IMR-90 (cell line): ENCODE results near the gene DNM2. TPM values are rescaled to one million over a fixed set of nuclear protein-coding genes. Genes with fewer than 3 reads are reported as not detected.

Experiments used
- ATAC-seq: fragments of 200-7000 bp; cut with Tn5 transposase; 2 replicates; pipeline ENCODE4 v1.9.1; 2020; ENCODE audit warnings: low read depth, mild to moderate bottlenecking, moderate library complexity
- BruUV-seq: library from RNA; stranded (reverse); fragments of 400-500 nt; replicated peaks from 2 replicates; lab custom pipeline; 2021; lab: Mats Ljungman, UMichigan
- CTCF ChIA-PET: fragments of 300-600 bp; formaldehyde crosslinking; extraction: SDS; loops from one replicate; lab custom pipeline; 2021; ENCODE audit warnings: antibody characterized with exemption; lab: Yijun Ruan, JAX
- POLR2A ChIA-PET: fragments of 300-600 bp; sonication (Branson Sonifier 250); formaldehyde crosslinking; loops from one replicate; lab custom pipeline; 2022; ENCODE audit warnings: antibody characterized with exemption; ENCODE audit not compliant: unreplicated experiment; lab: Charles Lee
- DNase-seq: peaks from one replicate; pipeline ENCODE4 v3.0.0; 2013
- H2AFZ ChIP-seq: replicated peaks from 2 replicates; pipeline ENCODE3; 2013; ENCODE audit warnings: low read length, mild to moderate bottlenecking; ENCODE audit not compliant: poor library complexity
- H2AK5ac ChIP-seq: 2 replicates; pipeline ENCODE4 v1.6.1; 2013; ENCODE audit warnings: low read depth, low read length, inconsistent platforms
- H2AK9ac ChIP-seq: replicated peaks from 2 replicates; pipeline ENCODE3; 2013; ENCODE audit warnings: mild to moderate bottlenecking, low read depth, low read length, moderate library complexity; ENCODE audit not compliant: poor library complexity
- H2BK120ac ChIP-seq: 2 replicates; pipeline ENCODE4 v1.6.1; 2013; ENCODE audit warnings: low read depth, low read length, inconsistent platforms
- H2BK15ac ChIP-seq: 3 replicates; pipeline ENCODE4 v1.6.1; 2013; ENCODE audit warnings: low read depth, low read length, inconsistent platforms
- H2BK20ac ChIP-seq: 2 replicates; pipeline ENCODE4 v1.6.1; 2013; ENCODE audit warnings: low read depth, mild to moderate bottlenecking, inconsistent platforms, low read length, moderate library complexity
- H2BK5ac ChIP-seq: 2 replicates; pipeline ENCODE4 v1.6.1; 2013; ENCODE audit warnings: mild to moderate bottlenecking, low read depth, low read length, inconsistent platforms; ENCODE audit not compliant: poor library complexity, severe bottlenecking
- H3K14ac ChIP-seq: replicated peaks from 2 replicates; pipeline ENCODE4 v1.6.1; 2013; ENCODE audit warnings: low read depth, low read length, inconsistent platforms
- H3K18ac ChIP-seq: 2 replicates; pipeline ENCODE4 v1.6.1; 2013; ENCODE audit warnings: low read depth, low read length, control low read depth
- H3K23ac ChIP-seq: 2 replicates; pipeline ENCODE4 v1.6.1; 2013; ENCODE audit warnings: low read depth, low read length, inconsistent platforms
- H3K27ac ChIP-seq: 2 replicates; pipeline ENCODE4 v1.5.1; 2013; ENCODE audit warnings: mild to moderate bottlenecking, control low read depth, low read length; ENCODE audit not compliant: insufficient read depth
- H3K27me3 ChIP-seq: 2 replicates; pipeline ENCODE4 v1.6.1; 2013; ENCODE audit warnings: low read length; ENCODE audit not compliant: control insufficient read depth, insufficient read depth
- H3K36me3 ChIP-seq: 2 replicates; pipeline ENCODE4 v1.6.1; 2013; ENCODE audit warnings: low read length, mixed read lengths; ENCODE audit not compliant: control insufficient read depth, insufficient read depth
- H3K4ac ChIP-seq: 2 replicates; pipeline ENCODE4 v1.6.1; 2013; ENCODE audit warnings: low read depth, low read length, inconsistent platforms
- H3K4me1 ChIP-seq: 2 replicates; pipeline ENCODE4 v1.6.1; 2013; ENCODE audit warnings: low read length, mixed read lengths; ENCODE audit not compliant: control insufficient read depth, insufficient read depth
- H3K4me2 ChIP-seq: 2 replicates; pipeline ENCODE4 v1.6.1; 2013; ENCODE audit warnings: low read depth, mild to moderate bottlenecking, control low read depth, low read length, moderate library complexity
- H3K4me3 ChIP-seq: 2 replicates; pipeline ENCODE4 v1.5.1; 2013; ENCODE audit warnings: low read depth, mild to moderate bottlenecking, control low read depth, low read length, moderate library complexity; ENCODE audit not compliant: insufficient read depth
- H3K56ac ChIP-seq: 2 replicates; pipeline ENCODE4 v1.6.1; 2013; ENCODE audit warnings: low read length, inconsistent platforms; ENCODE audit not compliant: insufficient read depth; ENCODE audit errors: extremely low read depth
- H3K79me1 ChIP-seq, 2 experiments: 2 replicates each; pipeline ENCODE4 v1.6.1; 2013; ENCODE audit warnings: low read length in 2 of 2, inconsistent platforms in 1 of 2, low read depth in 1 of 2
- H3K9ac ChIP-seq: 2 replicates; pipeline ENCODE4 v1.6.1; 2013; ENCODE audit warnings: low read depth, low read length, control low read depth
- H3K9me1 ChIP-seq: 2 replicates; pipeline ENCODE4 v1.6.1; 2013; ENCODE audit warnings: low read length, inconsistent platforms; ENCODE audit not compliant: insufficient read depth
- H3K9me3 ChIP-seq: 2 replicates; pipeline ENCODE4 v1.6.1; 2013; ENCODE audit warnings: low read length; ENCODE audit not compliant: control insufficient read depth, insufficient read depth
- H4K20me1 ChIP-seq: 2 replicates; pipeline ENCODE4 v1.6.1; 2013; ENCODE audit warnings: low read length, inconsistent platforms; ENCODE audit not compliant: insufficient read depth
- H4K5ac ChIP-seq: 2 replicates; pipeline ENCODE4 v1.6.1; 2013; ENCODE audit warnings: mild to moderate bottlenecking, low read depth, low read length, control low read depth
- H4K8ac ChIP-seq, 2 experiments: 2 replicates each; pipeline ENCODE4 v1.6.1; 2013; ENCODE audit warnings: low read depth in 2 of 2, low read length in 2 of 2, control low read depth in 1 of 2, inconsistent platforms in 1 of 2
- H4K91ac ChIP-seq: 2 replicates; pipeline ENCODE4 v1.6.1; 2013; ENCODE audit warnings: low read depth, low read length, inconsistent platforms; ENCODE audit not compliant: insufficient read depth
- CEBPB ChIP-seq: IDR thresholded peaks from 2 replicates; pipeline ENCODE4 v1.6.1; 2012; ENCODE audit warnings: low read depth, low read length, improper control_type of control experiment
- CHD1 ChIP-seq: IDR thresholded peaks from 2 replicates; pipeline ENCODE4 v1.6.1; 2012; ENCODE audit warnings: low read depth, low read length, improper control_type of control experiment
- FOS ChIP-seq: fragments of 150-350 bp; IDR thresholded peaks from 2 replicates; pipeline ENCODE4 v1.6.1; 2016; ENCODE audit warnings: low read depth, low read length
- MAFK ChIP-seq: IDR thresholded peaks from 2 replicates; pipeline ENCODE4 v1.6.1; 2012; ENCODE audit warnings: low read depth, low read length, improper control_type of control experiment
- MAZ ChIP-seq: IDR thresholded peaks from 2 replicates; pipeline ENCODE4 v1.6.1; 2012; ENCODE audit warnings: low read depth, mild to moderate bottlenecking, low read length, improper control_type of control experiment, moderate library complexity, borderline replicate concordance
- MXI1 ChIP-seq: IDR thresholded peaks from 2 replicates; pipeline ENCODE4 v1.6.1; 2012; ENCODE audit warnings: low read depth, mild to moderate bottlenecking, low read length, moderate library complexity, borderline replicate concordance
- NFE2L2 ChIP-seq: fragments of 150-350 bp; IDR thresholded peaks from 2 replicates; pipeline ENCODE4 v1.6.1; 2016; ENCODE audit warnings: low read depth, mild to moderate bottlenecking, low read length
- POLR2A ChIP-seq: IDR thresholded peaks from 2 replicates; pipeline ENCODE4 v1.6.1; 2012; ENCODE audit warnings: mild to moderate bottlenecking, low read depth, low read length
- RAD21 ChIP-seq: IDR thresholded peaks from 2 replicates; pipeline ENCODE4 v1.6.1; 2012; ENCODE audit warnings: low read length, improper control_type of control experiment
- RCOR1 ChIP-seq: IDR thresholded peaks from 2 replicates; pipeline ENCODE4 v1.6.1; 2012; ENCODE audit warnings: mild to moderate bottlenecking, low read length, improper control_type of control experiment; ENCODE audit not compliant: insufficient replicate concordance
- SMC3 ChIP-seq: fragments of 150-350 bp; IDR thresholded peaks from 2 replicates; pipeline ENCODE4 v1.6.1; 2016; ENCODE audit warnings: low read depth, mild to moderate bottlenecking, antibody characterized with exemption, low read length, moderate library complexity
- WGBS, 2 experiments: methylation state at CpG; one replicate each; pipeline versions ENCODE4 v1.1.5 to v1.1.7; 2013; ENCODE audit warnings: missing lambda C conversion rate in 2 of 2; ENCODE audit not compliant: insufficient read length in 1 of 2; ENCODE audit errors: extremely low coverage in 2 of 2; 5-methylcytosine and 5-hydroxymethylcytosine counted together
- dilution Hi-C: fragments of 300-500 bp; cut with HindIII; formaldehyde crosslinking; loops from one replicate; pipeline ENCODE4 v1.14.3; 2018; ENCODE audit warnings: low sequenced_read_pairs; ENCODE audit not compliant: unreplicated experiment
- in situ Hi-C: fragments of 300-500 bp; cut with MboI; formaldehyde crosslinking; loops from 3 replicates; pipeline ENCODE4 v1.14.3; 2019; ENCODE audit warnings: low sequenced_read_pairs, inconsistent platforms, mixed read lengths
- intact Hi-C: fragments of 100-400 bp; cut with micrococcal nuclease; formaldehyde crosslinking; loops from 2 replicates; pipeline ENCODE4 v1.10.0; 2022
- polyA plus RNA-seq, 3 experiments: library from polyadenylated mRNA; depleted of rRNA; stranded (reverse); fragments of >200 nt; gene quantifications; 2 replicates each; pipeline ENCODE4 v1.2.3, GENCODE V29; 2012; ENCODE audit warnings: low replicate concordance in 1 of 3
- total RNA-seq: library from RNA; depleted of rRNA; stranded (reverse); fragments of >200 nt; gene quantifications from 2 replicates; pipeline ENCODE4 v1.2.3, GENCODE V29; 2012
- TF ChIP-seq, protein P1 (sequence below): fragments of 150-350 bp; IDR thresholded peaks from 2 replicates; pipeline ENCODE4 v1.6.1; 2017; ENCODE audit warnings: mild to moderate bottlenecking, antibody characterized with exemption, low read length, low read depth
- TF ChIP-seq, protein P2 (sequence below): conservative IDR thresholded peaks from 2 replicates; pipeline ENCODE4 v1.5.1; 2012; ENCODE audit warnings: mild to moderate bottlenecking, low read depth, low read length, improper control_type of control experiment

DNM2 gene
- total and polyA plus RNA-seq, 2 of the 4 experiments (the other 2 are of a cell fraction) = 55.6 to 74.2 TPM

DNA sequence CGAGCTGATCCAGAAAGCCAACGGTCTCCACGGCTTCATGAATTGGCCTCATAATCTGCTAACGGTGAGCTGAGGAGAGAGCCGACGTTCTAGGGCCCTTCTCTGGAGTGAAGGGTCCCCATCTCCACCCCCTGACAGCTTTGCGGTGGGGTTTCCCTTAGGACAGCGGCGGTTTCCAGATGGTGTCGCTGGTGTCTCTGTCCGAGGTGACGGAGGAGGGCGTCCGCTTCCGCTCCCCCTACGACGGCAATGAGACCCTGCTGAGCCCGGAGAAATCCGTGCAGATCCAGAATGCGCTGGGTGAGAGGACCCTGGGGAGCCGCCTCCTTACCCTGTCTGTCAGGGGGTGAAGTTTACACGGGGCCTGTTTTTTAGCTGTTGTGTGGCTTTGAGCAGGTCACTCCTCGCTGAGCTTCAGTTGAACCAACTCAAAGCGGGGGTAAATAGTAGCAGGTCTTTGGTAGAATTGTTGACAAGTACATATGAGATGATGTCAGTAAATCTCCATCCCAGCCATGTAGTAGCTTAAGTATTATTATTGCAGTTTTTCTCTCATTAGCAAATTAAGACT lies 15.8 kb upstream of the DNM2 start:
- WGBS, 2 experiments = 0% methylated on average over 1 of the region's 24 CpGs; no CpG with 5 or more reads in 1 of the 2 experiments
- CTCF ChIA-PET = interaction anchor here (0.6 to 2.2 kb wide), 3 partner anchors 16 to 164 kb away, joined by 4 to 5 read pairs (median 4); partner anchors contain the start of gene DNM2
- intact Hi-C loops (no loop called here), in situ Hi-C loops (no loop called here), dilution Hi-C loops (no loop called here)
- H3K14ac ChIP-seq = peak overlapping the region; percentile 73
- H3K23ac ChIP-seq = peak overlapping the region; percentile 80
- H4K5ac ChIP-seq = peak overlapping the region; percentile 4; the same call in 1 of the 2 replicates
- H3K9me1 ChIP-seq = no peaks in the 10 kb centered on the region
- H3K4me1 ChIP-seq = peaks cover 3% of the 10 kb centered on the region
- H3K9me3 ChIP-seq = no peaks in the 10 kb centered on the region
- H4K91ac ChIP-seq = 0 out of 2 replicates have a peak overlapping the region, but pooled peaks have one; percentile 56
- peak overlapping the region; percentile 66 for H2AK9ac ChIP-seq
- peak overlapping the region; percentile 63 for H2AK5ac ChIP-seq
- peak overlapping the region; percentile 83 for H3K4me3 ChIP-seq
- no peak for DNase-seq
- TF ChIP-seq, protein P1, sequence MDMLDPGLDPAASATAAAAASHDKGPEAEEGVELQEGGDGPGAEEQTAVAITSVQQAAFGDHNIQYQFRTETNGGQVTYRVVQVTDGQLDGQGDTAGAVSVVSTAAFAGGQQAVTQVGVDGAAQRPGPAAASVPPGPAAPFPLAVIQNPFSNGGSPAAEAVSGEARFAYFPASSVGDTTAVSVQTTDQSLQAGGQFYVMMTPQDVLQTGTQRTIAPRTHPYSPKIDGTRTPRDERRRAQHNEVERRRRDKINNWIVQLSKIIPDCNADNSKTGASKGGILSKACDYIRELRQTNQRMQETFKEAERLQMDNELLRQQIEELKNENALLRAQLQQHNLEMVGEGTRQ = no peak
- TF ChIP-seq FOS (no peak), MAZ (no peak), NFE2L2 (no peak), MAFK (no peak), CHD1 (no peak), POLR2A (no peak), CEBPB (no peak), MXI1 (no peak), RAD21 (no peak), RCOR1 (no peak), SMC3 (no peak)
- TF ChIP-seq, protein P2, sequence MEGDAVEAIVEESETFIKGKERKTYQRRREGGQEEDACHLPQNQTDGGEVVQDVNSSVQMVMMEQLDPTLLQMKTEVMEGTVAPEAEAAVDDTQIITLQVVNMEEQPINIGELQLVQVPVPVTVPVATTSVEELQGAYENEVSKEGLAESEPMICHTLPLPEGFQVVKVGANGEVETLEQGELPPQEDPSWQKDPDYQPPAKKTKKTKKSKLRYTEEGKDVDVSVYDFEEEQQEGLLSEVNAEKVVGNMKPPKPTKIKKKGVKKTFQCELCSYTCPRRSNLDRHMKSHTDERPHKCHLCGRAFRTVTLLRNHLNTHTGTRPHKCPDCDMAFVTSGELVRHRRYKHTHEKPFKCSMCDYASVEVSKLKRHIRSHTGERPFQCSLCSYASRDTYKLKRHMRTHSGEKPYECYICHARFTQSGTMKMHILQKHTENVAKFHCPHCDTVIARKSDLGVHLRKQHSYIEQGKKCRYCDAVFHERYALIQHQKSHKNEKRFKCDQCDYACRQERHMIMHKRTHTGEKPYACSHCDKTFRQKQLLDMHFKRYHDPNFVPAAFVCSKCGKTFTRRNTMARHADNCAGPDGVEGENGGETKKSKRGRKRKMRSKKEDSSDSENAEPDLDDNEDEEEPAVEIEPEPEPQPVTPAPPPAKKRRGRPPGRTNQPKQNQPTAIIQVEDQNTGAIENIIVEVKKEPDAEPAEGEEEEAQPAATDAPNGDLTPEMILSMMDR = no peak
- peak overlapping the region; percentile 79 for H3K9ac ChIP-seq
- no peak overlapping the region for H2BK15ac ChIP-seq
- no peaks in the 10 kb centered on the region for H3K36me3 ChIP-seq
- H3K56ac ChIP-seq = peak overlapping the region; percentile 46; the same call in 1 of the 2 replicates
- H2AFZ ChIP-seq = peak overlapping the region; percentile 98
- H2BK20ac ChIP-seq = no peak overlapping the region
- H2BK120ac ChIP-seq = no peak overlapping the region
- no TSS peak for BruUV-seq
- peak overlapping the region; percentile 82 for H3K4me2 ChIP-seq
- H4K8ac ChIP-seq = peak overlapping the region; percentile 61 to 90; a peak in 3 of 4 replicates
- no peak overlapping the region for H2BK5ac ChIP-seq
- no peaks in the 10 kb centered on the region for H4K20me1 ChIP-seq
- H3K79me1 ChIP-seq = peaks cover 6 to 10% of the 10 kb centered on the region in 2 experiments
- H3K4ac ChIP-seq = peak overlapping the region; percentile 61; the same call in 1 of the 2 replicates
- peak; percentile 19 for ATAC-seq
- POLR2A ChIA-PET = no interaction called here
- no peak overlapping the region for H3K18ac ChIP-seq
- H3K27me3 ChIP-seq = no peaks in the 10 kb centered on the region
- H3K27ac ChIP-seq = peak overlapping the region; percentile 76
